Peyer's patch (tissue), 4 donors: ENCODE measurements around the gene PSAP. TPM values are rescaled to one million over a fixed set of nuclear protein-coding genes. Genes with fewer than 3 reads are reported as not detected.

Experiments used
- DNase-seq, 3 donors: peaks; one replicate each; pipeline ENCODE4 v3.0.0-alpha.2; 2017 to 2019
- H3K27ac ChIP-seq, 4 donors: fragments of 200-600 bp; sonication (generic); one replicate each; pipeline ENCODE4 v1.5.1; 2016 to 2019
- H3K27me3 ChIP-seq, 2 donors: fragments of 200-600 bp; sonication (generic); one replicate each; pipeline ENCODE4 v1.5.1; 2019
- H3K36me3 ChIP-seq, 3 donors: fragments of 200-600 bp; sonication (generic); one replicate each; pipeline ENCODE4 v1.5.1; 2016 to 2019
- H3K4me1 ChIP-seq, 4 donors: fragments of 200-600 bp; sonication (generic); one replicate each; pipeline ENCODE4 v1.5.1; 2016 to 2019
- H3K4me3 ChIP-seq, 4 donors: fragments of 200-600 bp; sonication (generic); 1 replicate in 3 of 4; 2 replicates in 1 of 4; pipeline ENCODE4 v1.5.1; 2016 to 2019; ENCODE audit warnings: mild to moderate bottlenecking in 1 of 4
- H3K9me3 ChIP-seq, 4 donors: fragments of 200-600 bp; sonication (generic); one replicate each; pipeline ENCODE4 v1.5.1; 2016 to 2019; ENCODE audit warnings: mild to moderate bottlenecking in 1 of 4
- CTCF ChIP-seq, 6 experiments: fragments of 450-650 bp in 4 of 6; fragments of 200-600 bp in 2 of 6; sonication (generic) in 1 of 6; IDR thresholded peaks; one replicate each; pipeline ENCODE4 v1.5.1; 2017 to 2019; ENCODE audit warnings: antibody characterized with exemption in 6 of 6, mild to moderate bottlenecking in 3 of 6, moderate library complexity in 1 of 6
- POLR2A ChIP-seq, 2 donors: fragments of 450-650 bp; IDR thresholded peaks; one replicate each; pipeline ENCODE4 v1.5.1; 2017; ENCODE audit warnings: antibody characterized with exemption in 2 of 2, mild to moderate bottlenecking in 2 of 2, moderate library complexity in 2 of 2
- total RNA-seq, 4 donors: library from RNA; depleted of rRNA; stranded (reverse); fragments of >200 nt; gene quantifications; one replicate each; pipeline ENCODE4 v1.1.0, GENCODE V29; 2016

Gene PSAP
- total RNA-seq, 4 donors from 2014 or later: 193 to 647 (median 491) TPM

- Histone ChIP-seq H3K4me3 (no peak overlapping the region), H3K27me3 (no peaks in the 10 kb centered on the region), H3K4me1 (peaks cover 0 to 27% (median 23%) of the 10 kb centered on the region in 4 donors), H3K9me3 (no peaks in the 10 kb centered on the region), H3K27ac (no peak overlapping the region), H3K36me3 (no peaks in the 10 kb centered on the region)
- TF ChIP-seq POLR2A (IDR thresholded peaks at IDR 0.05): no peak
- TF ChIP-seq CTCF (IDR thresholded peaks at IDR 0.05): no peak
- peak in 1 of 3 donors; percentile 14 for DNase-seq
Measured at GRCh38 chr10:71777213-71777985, 73.7 kb downstream of the PSAP start.

GRCh38 chr10:71776481-71776925 lies 74.5 kb downstream of the PSAP start:
- no peak overlapping the region for H3K4me3 ChIP-seq
- TF ChIP-seq POLR2A (IDR thresholded peaks at IDR 0.05) (no peak), CTCF (IDR thresholded peaks at IDR 0.05) (no peak)
- no peaks in the 10 kb centered on the region for H3K9me3 ChIP-seq
- no peaks in the 10 kb centered on the region for H3K27me3 ChIP-seq
- H3K36me3 ChIP-seq: no peaks in the 10 kb centered on the region
- peaks cover 0 to 33% (median 31%) of the 10 kb centered on the region in 4 donors for H3K4me1 ChIP-seq
- H3K27ac ChIP-seq: peak overlapping the region in 1 of 4 donors; percentile 94
- peak in 1 of 3 donors; percentile 50 for DNase-seq

- TF ChIP-seq POLR2A (IDR thresholded peaks at IDR 0.05): no peak
- TF ChIP-seq CTCF (IDR thresholded peaks at IDR 0.05): no peak
- Histone ChIP-seq H3K9me3 (no peaks in the 10 kb centered on the region), H3K27me3 (no peaks in the 10 kb centered on the region), H3K4me1 (peaks cover 0 to 45% (median 41%) of the 10 kb centered on the region in 4 donors), H3K36me3 (no peaks in the 10 kb centered on the region), H3K27ac (peak overlapping the region in 2 of 4 donors; percentile 36 to 94), H3K4me3 (no peak overlapping the region)
- DNase-seq: peak in 2 of 3 donors; percentile 46
Measured at GRCh38 chr10:71774916-71775702, 75.9 kb downstream of the PSAP start.

- peak; percentile 95 to 99 (median 98) for TF ChIP-seq CTCF (IDR thresholded peaks at IDR 0.05)
- peak; percentile 99 for TF ChIP-seq POLR2A (IDR thresholded peaks at IDR 0.05)
- Histone ChIP-seq H3K27ac (peak within 1 kb of the TSS; percentile 84 to 99 (median 90)), H3K27me3 (no peaks in the 10 kb centered on the region), H3K4me3 (peak within 1 kb of the TSS; percentile 70 to 92 (median 79)), H3K9me3 (no peaks in the 10 kb centered on the region), H3K36me3 (no peaks in the 10 kb centered on the region), H3K4me1 (peaks cover 0 to 59% (median 51%) of the 10 kb centered on the region in 4 donors)
- peak; percentile 88 to 97 (median 96) for DNase-seq
Measured at GRCh38 chr10:71773221-71773971, 77.7 kb downstream of the PSAP start, which contains the start of gene VSIR. VSIR (minus strand) TSS chr10:71773520; CDS start chr10:71773439, 81 bp downstream.

- Histone ChIP-seq H3K27me3 (no peaks in the 10 kb centered on the region), H3K4me1 (peaks cover 2 to 65% (median 57%) of the 10 kb centered on the region in 4 donors), H3K36me3 (no peaks in the 10 kb centered on the region), H3K27ac (peak overlapping the region; percentile 84 to 99 (median 90)), H3K4me3 (peak overlapping the region; percentile 70 to 92 (median 79)), H3K9me3 (no peaks in the 10 kb centered on the region)
- TF ChIP-seq CTCF (IDR thresholded peaks at IDR 0.05) (no peak), POLR2A (IDR thresholded peaks at IDR 0.05) (no peak)
- no peak for DNase-seq
Measured at GRCh38 chr10:71772832-71773220, 78.2 kb downstream of the PSAP start.
